Ishikawa (cell line): Measurements from ENCODE around the gene IL1RAPL1.

Experiments
- CEBPB ChIP-seq: IDR thresholded peaks from 2 replicates; pipeline ENCODE4 v1.6.1; 2012
- CREB1 ChIP-seq: IDR thresholded peaks from 2 replicates; pipeline ENCODE4 v1.6.1; 2012; ENCODE audit warnings: low read depth
- EGR1 ChIP-seq: IDR thresholded peaks from 2 replicates; pipeline ENCODE4 v1.6.1; 2012
- EP300 ChIP-seq: IDR thresholded peaks from 2 replicates; pipeline ENCODE4 v1.6.1; 2012; ENCODE audit warnings: borderline replicate concordance
- FOXM1 ChIP-seq: IDR thresholded peaks from 2 replicates; pipeline ENCODE4 v1.6.1; 2012; ENCODE audit warnings: low read depth, borderline replicate concordance
- MAX ChIP-seq: IDR thresholded peaks from 2 replicates; pipeline ENCODE4 v1.6.1; 2012
- NFIC ChIP-seq: IDR thresholded peaks from 2 replicates; pipeline ENCODE4 v1.6.1; 2012
- RAD21 ChIP-seq: IDR thresholded peaks from 2 replicates; pipeline ENCODE4 v1.6.1; 2012; ENCODE audit warnings: low read depth
- REST ChIP-seq: IDR thresholded peaks from 2 replicates; pipeline ENCODE4 v1.6.1; 2012; ENCODE audit warnings: low read depth, mild to moderate bottlenecking
- TAF1 ChIP-seq: IDR thresholded peaks from 2 replicates; pipeline ENCODE4 v1.6.1; 2012; ENCODE audit warnings: low read depth, mild to moderate bottlenecking
- TCF12 ChIP-seq: IDR thresholded peaks from 2 replicates; pipeline ENCODE4 v1.6.1; 2012; ENCODE audit warnings: low read depth
- TEAD4 ChIP-seq: IDR thresholded peaks from 2 replicates; pipeline ENCODE4 v1.6.1; 2012
- YY1 ChIP-seq: IDR thresholded peaks from 2 replicates; pipeline ENCODE4 v1.6.1; 2012; ENCODE audit warnings: low read depth
- ZBTB7A ChIP-seq: IDR thresholded peaks from 2 replicates; pipeline ENCODE4 v1.6.1; 2012; ENCODE audit warnings: low read depth

- no peak for TF ChIP-seq EGR1
- TF ChIP-seq TAF1: no peak
- no peak for TF ChIP-seq MAX
- no peak for TF ChIP-seq FOXM1
- no peak for TF ChIP-seq REST
- no peak for TF ChIP-seq RAD21
- no peak for TF ChIP-seq EP300
- TF ChIP-seq CEBPB: no peak
- TF ChIP-seq NFIC: no peak
- TF ChIP-seq YY1: no peak
- no peak for TF ChIP-seq TEAD4
- TF ChIP-seq CREB1: no peak
- no peak for TF ChIP-seq TCF12
- TF ChIP-seq ZBTB7A: no peak
Measured at GRCh38 chrX:29435396-29435795, 848.1 kb downstream of the IL1RAPL1 start.
